GM12878 (cell line): Measurements from ENCODE around the gene ASAP2. TPM values are rescaled to one million over a fixed set of nuclear protein-coding genes. Genes with fewer than 3 reads are reported as not detected.

Experiments used
- BACH1 ChIP-seq: fragments of 450-650 bp; IDR thresholded peaks from 2 replicates; pipeline ENCODE4 v1.6.1; 2017; ENCODE audit warnings: mild to moderate bottlenecking, borderline replicate concordance
- DPF2 ChIP-seq: fragments of 450-650 bp; IDR thresholded peaks from 2 replicates; pipeline ENCODE4 v1.6.1; 2017; ENCODE audit warnings: mild to moderate bottlenecking
- NR2C2 ChIP-seq: IDR thresholded peaks from 2 replicates; pipeline ENCODE4 v1.6.1; 2011; ENCODE audit warnings: borderline replicate concordance, low read depth; ENCODE audit not compliant: control insufficient read depth, insufficient read length
- RUNX3 ChIP-seq: IDR thresholded peaks from 2 replicates; pipeline ENCODE4 v1.6.1; 2012; ENCODE audit warnings: low read length, inconsistent platforms
- SIN3A ChIP-seq: IDR thresholded peaks from 2 replicates; pipeline ENCODE4 v1.6.1; 2012; ENCODE audit warnings: low read depth, low read length, improper control_type of control experiment
- SMARCA5 ChIP-seq: fragments of 450-650 bp; IDR thresholded peaks from 2 replicates; pipeline ENCODE4 v1.6.1; 2017; ENCODE audit warnings: mild to moderate bottlenecking
- TAF1 ChIP-seq: IDR thresholded peaks from 2 replicates; pipeline ENCODE4 v1.6.1; 2011; ENCODE audit warnings: mild to moderate bottlenecking, low read depth, low read length, borderline replicate concordance
- ZNF274 ChIP-seq: IDR thresholded peaks from one replicate; pipeline ENCODE4 v1.8.0; 2011; ENCODE audit not compliant: insufficient read length, insufficient read depth
- polyA plus RNA-seq, 11 experiments: library from polyadenylated mRNA; depleted of rRNA in 4 of 11; unstranded in 6 of 11; stranded (reverse) in 5 of 11; fragments of >200 nt; fragmentation: Nextera tagmentation in 4 of 11; fragmentation: Illumina TruSeq in 1 of 11; extraction: Ambion mirVana in 4 of 11; extraction: Trizol in 1 of 11; gene quantifications; 1 replicate in 1 of 11; 2 replicates in 10 of 11; pipeline versions ENCODE4 v1.2.1 to v1.2.3, GENCODE V29; 2011 to 2016; ENCODE audit warnings: inconsistent platforms in 2 of 11, missing spikeins in 2 of 11, low read depth in 1 of 11
- total RNA-seq, 4 experiments: library from RNA; depleted of rRNA in 3 of 4; stranded (reverse); fragments of >200 nt in 3 of 4; fragmentation: Illumina TruSeq in 1 of 4; extraction: Trizol in 1 of 4; gene quantifications; 2 replicates each; pipeline versions ENCODE4 v1.2.1 to v1.2.3, GENCODE V29; 2013 to 2021
- TF ChIP-seq, protein P1 (sequence below): fragments of 450-650 bp; IDR thresholded peaks from 2 replicates; pipeline ENCODE4 v1.6.1; 2016; ENCODE audit warnings: mild to moderate bottlenecking
- TF ChIP-seq, protein P2 (sequence below): IDR thresholded peaks from 2 replicates; pipeline ENCODE4 v1.6.1; 2011; ENCODE audit warnings: low read depth, low read length, improper control_type of control experiment, borderline replicate concordance
- TF ChIP-seq, protein P3 (sequence below): fragments of 450-650 bp; IDR thresholded peaks from 2 replicates; pipeline ENCODE4 v1.6.1; 2017; ENCODE audit warnings: borderline replicate concordance

Gene ASAP2
- total and polyA plus RNA-seq, 10 of the 15 experiments (the other 5 are each of a cell fraction or from before 2014, with no cell fraction given), result 0.05 to 0.27 (median 0.07) TPM; not detected in 4

DNA sequence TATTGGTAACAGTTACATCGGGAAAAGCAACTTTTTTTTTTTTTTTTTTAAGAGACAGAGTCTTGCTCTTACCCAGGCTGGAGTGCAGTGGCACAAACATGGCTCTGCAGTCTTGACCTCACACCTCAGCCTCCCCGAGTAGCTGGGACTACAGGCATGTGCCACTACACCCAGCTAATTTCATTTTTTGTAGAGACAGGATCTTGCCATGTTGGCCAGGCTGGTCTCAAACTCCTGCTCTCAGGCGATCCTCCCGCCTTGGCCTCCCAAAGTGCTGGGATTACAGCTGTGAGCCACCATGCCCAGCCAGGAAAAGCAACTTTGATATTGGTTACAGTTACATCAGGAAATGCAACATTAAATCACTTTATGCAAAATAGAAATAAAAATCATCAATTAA, 212.1 kb downstream of the ASAP2 start (continued):
- TF ChIP-seq BACH1, result no peak
- TF ChIP-seq SMARCA5, result no peak
- no peak for TF ChIP-seq TAF1
- TF ChIP-seq, protein P1, sequence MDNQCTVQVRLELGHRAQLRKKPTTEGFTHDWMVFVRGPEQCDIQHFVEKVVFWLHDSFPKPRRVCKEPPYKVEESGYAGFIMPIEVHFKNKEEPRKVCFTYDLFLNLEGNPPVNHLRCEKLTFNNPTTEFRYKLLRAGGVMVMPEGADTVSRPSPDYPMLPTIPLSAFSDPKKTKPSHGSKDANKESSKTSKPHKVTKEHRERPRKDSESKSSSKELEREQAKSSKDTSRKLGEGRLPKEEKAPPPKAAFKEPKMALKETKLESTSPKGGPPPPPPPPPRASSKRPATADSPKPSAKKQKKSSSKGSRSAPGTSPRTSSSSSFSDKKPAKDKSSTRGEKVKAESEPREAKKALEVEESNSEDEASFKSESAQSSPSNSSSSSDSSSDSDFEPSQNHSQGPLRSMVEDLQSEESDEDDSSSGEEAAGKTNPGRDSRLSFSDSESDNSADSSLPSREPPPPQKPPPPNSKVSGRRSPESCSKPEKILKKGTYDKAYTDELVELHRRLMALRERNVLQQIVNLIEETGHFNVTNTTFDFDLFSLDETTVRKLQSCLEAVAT, result no peak
- TF ChIP-seq DPF2, result no peak
- TF ChIP-seq ZNF274, result no peak
- no peak for TF ChIP-seq RUNX3
- TF ChIP-seq, protein P2, sequence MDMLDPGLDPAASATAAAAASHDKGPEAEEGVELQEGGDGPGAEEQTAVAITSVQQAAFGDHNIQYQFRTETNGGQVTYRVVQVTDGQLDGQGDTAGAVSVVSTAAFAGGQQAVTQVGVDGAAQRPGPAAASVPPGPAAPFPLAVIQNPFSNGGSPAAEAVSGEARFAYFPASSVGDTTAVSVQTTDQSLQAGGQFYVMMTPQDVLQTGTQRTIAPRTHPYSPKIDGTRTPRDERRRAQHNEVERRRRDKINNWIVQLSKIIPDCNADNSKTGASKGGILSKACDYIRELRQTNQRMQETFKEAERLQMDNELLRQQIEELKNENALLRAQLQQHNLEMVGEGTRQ, result no peak
- TF ChIP-seq SIN3A, result no peak
- no peak for TF ChIP-seq NR2C2
- TF ChIP-seq, protein P3, sequence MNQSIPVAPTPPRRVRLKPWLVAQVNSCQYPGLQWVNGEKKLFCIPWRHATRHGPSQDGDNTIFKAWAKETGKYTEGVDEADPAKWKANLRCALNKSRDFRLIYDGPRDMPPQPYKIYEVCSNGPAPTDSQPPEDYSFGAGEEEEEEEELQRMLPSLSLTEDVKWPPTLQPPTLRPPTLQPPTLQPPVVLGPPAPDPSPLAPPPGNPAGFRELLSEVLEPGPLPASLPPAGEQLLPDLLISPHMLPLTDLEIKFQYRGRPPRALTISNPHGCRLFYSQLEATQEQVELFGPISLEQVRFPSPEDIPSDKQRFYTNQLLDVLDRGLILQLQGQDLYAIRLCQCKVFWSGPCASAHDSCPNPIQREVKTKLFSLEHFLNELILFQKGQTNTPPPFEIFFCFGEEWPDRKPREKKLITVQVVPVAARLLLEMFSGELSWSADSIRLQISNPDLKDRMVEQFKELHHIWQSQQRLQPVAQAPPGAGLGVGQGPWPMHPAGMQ, result no peak
- TF ChIP-seq, all 136 proteins: peak for 0
